MM.1S (cell line): Measurements from ENCODE around the gene EXOC2.

Source experiments
- CTCF ChIP-seq: fragments of 300-600 bp; sonication (generic); IDR thresholded peaks from 2 replicates; pipeline ENCODE4 v1.5.1; 2016; ENCODE audit warnings: antibody characterized with exemption, low read length, mixed read lengths
- EZH2 ChIP-seq: fragments of 300-600 bp; sonication (generic); optimal IDR thresholded peaks from 2 replicates; pipeline ENCODE3; 2017; ENCODE audit warnings: low read depth, mild to moderate bottlenecking, antibody characterized with exemption, low read length, mixed read lengths

GRCh38 chr6:708237-708598 lies 15.3 kb upstream of the EXOC2 start:
- TF ChIP-seq CTCF (no peak), EZH2 (no peak)
